ENCODE results near the gene KANSL1L.

- no peak for TF ChIP-seq IRF3 (IDR thresholded peaks at IDR 0.05; ENCODE audit: low read depth, low read length)
- TF ChIP-seq CHD2 (IDR thresholded peaks at IDR 0.05; ENCODE audit: low read length, partially characterized antibody) = no peak
- TF ChIP-seq ZBTB33 (IDR thresholded peaks at IDR 0.05; ENCODE audit: borderline replicate concordance, low read depth) = no peak
- no peak for TF ChIP-seq YY1 (IDR thresholded peaks at IDR 0.05; ENCODE audit: low read depth)
- no peak for TF ChIP-seq CTCF (IDR thresholded peaks at IDR 0.05)
- no peak for TF ChIP-seq SIN3A (IDR thresholded peaks at IDR 0.05; ENCODE audit: borderline replicate concordance, low read depth, low read length)
- no peak for TF ChIP-seq NRF1 (IDR thresholded peaks at IDR 0.05; ENCODE audit: low read depth, low read length)
- no peak for TF ChIP-seq USF1 (IDR thresholded peaks at IDR 0.05; ENCODE audit: borderline replicate concordance, low read depth)
- no peak for TF ChIP-seq EP300 (IDR thresholded peaks at IDR 0.05; ENCODE audit: borderline replicate concordance in 1 of 2, low read depth in 1 of 2, low read length in 1 of 2)
- TF ChIP-seq MAX (IDR thresholded peaks at IDR 0.05; ENCODE audit: low read depth) = no peak
- no peak for TF ChIP-seq PBX3 (IDR thresholded peaks at IDR 0.05)
- no peak for TF ChIP-seq POLR2AphosphoS5 (IDR thresholded peaks at IDR 0.05; ENCODE audit: low read depth, low read length)
- no peak for TF ChIP-seq ELF1 (IDR thresholded peaks at IDR 0.05)
- no peak for TF ChIP-seq RFX5 (IDR thresholded peaks at IDR 0.05; ENCODE audit: low read length)
Measured at GRCh38 chr2:209988010-209988409, 183.2 kb downstream of the KANSL1L start.
